Measurements from ENCODE around the gene RERGL.

RERGL gene

GRCh38 chr12:18090093-18090492 lies at the start of gene RERGL:
Gene RERGL (minus strand): TSS chr12:18090193. CDS start chr12:18090140, 53 bp downstream.
- no peak for DNase-seq (ENCODE audit: low spot score in 2 of 2)
- Histone ChIP-seq H3K27me3 (ENCODE audit: low read depth) (no peaks in the 10 kb centered on the region), H3K4me1 (no peaks in the 10 kb centered on the region), H3K36me3 (replicated peaks) (no peaks in the 10 kb centered on the region), H3K4me3 (no peak within 1 kb of the TSS), H3K9me3 (no peaks in the 10 kb centered on the region)
- in situ Hi-C loops (cut with MboI; ENCODE audit: low sequenced_read_pairs) = no loop called here

DNA sequence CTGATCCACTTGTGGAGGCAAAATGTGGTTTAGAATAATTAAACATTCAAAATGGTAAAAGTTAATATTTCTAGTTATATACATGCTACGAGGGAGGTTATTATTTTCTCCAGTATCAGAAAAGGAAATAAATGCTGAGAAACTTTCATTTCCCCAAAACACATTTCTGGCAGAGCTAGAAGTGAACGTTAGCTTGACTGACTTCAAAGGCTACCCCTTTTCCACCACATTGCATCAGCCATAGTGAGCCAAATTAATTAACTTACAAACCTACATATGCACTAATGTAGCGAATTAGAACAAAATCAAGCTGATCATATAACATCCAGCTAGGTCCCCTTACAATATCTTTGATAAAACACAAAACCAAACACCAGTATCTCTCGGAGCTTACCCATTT lies 49.3 kb upstream of the RERGL start:
- no peaks in the 10 kb centered on the region for H3K36me3 ChIP-seq (replicated peaks)
- no peak overlapping the region for H3K4me3 ChIP-seq
- peaks cover 15% of the 10 kb centered on the region for H3K4me1 ChIP-seq
- in situ Hi-C loops (cut with MboI; ENCODE audit: low sequenced_read_pairs) = no loop called here
- no peak for DNase-seq (ENCODE audit: low spot score in 2 of 2)
- H3K27me3 ChIP-seq (ENCODE audit: low read depth) = no peaks in the 10 kb centered on the region
- no peaks in the 10 kb centered on the region for H3K9me3 ChIP-seq

DNA sequence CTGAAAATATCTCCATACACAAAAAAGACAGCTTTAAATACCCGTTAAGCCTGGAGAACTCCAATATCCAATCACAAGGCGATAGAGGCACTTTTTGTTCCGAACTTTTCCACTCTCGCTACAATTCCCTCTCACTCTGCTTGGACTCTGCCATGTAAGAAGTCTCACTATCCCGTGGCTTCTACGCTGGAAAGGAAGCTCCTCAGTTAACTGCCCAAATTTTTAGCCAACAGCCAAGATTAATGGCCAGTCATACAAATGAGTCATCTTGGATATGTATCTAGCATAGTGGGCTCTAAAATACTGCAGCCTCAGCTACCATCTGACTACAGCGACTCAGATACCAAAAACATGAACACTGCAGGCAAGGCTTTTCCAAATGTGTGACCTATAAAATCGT lies 45.5 kb upstream of the RERGL start:
- in situ Hi-C loops (cut with MboI; ENCODE audit: low sequenced_read_pairs) = no loop called here
- H3K36me3 ChIP-seq (replicated peaks) = no peaks in the 10 kb centered on the region
- no peak overlapping the region for H3K4me3 ChIP-seq
- H3K27me3 ChIP-seq (ENCODE audit: low read depth) = no peaks in the 10 kb centered on the region
- H3K4me1 ChIP-seq = peaks cover 4% of the 10 kb centered on the region
- no peaks in the 10 kb centered on the region for H3K9me3 ChIP-seq
- DNase-seq (ENCODE audit: low spot score in 2 of 2) = no peak

DNA sequence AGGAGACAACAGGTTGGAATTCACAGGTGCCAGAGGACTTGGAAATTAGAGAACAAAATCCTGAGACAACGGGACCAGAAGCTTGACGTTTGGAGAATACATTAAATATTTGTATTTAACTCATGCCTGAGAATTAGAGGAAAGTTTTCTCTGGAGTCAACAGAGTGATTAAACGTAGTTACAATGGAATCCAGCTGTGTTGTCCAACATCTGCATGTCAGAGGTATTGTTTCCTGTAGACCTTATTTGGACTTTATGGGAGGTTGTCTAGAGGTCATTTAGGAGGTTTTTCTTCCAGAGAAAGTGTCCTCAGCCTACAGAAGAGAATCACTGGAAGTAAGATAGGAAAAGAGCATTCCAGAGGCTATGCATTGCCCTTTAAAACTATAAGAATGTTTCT lies 45.1 kb upstream of the RERGL start:
- no peak for DNase-seq (ENCODE audit: low spot score in 2 of 2)
- H3K36me3 ChIP-seq (replicated peaks) = no peaks in the 10 kb centered on the region
- in situ Hi-C loops (cut with MboI; ENCODE audit: low sequenced_read_pairs) = no loop called here
- no peaks in the 10 kb centered on the region for H3K9me3 ChIP-seq
- H3K4me3 ChIP-seq = no peak overlapping the region
- no peaks in the 10 kb centered on the region for H3K27me3 ChIP-seq (ENCODE audit: low read depth)
- H3K4me1 ChIP-seq = no peaks in the 10 kb centered on the region; the same call in 1 of the 2 replicates

GRCh38 chr12:18130851-18131250 lies 40.9 kb upstream of the RERGL start:
- DNase-seq (ENCODE audit: low spot score in 2 of 2) = no peak
- Histone ChIP-seq H3K4me3 (no peak overlapping the region), H3K4me1 (no peaks in the 10 kb centered on the region), H3K36me3 (replicated peaks) (no peaks in the 10 kb centered on the region), H3K27me3 (ENCODE audit: low read depth) (no peaks in the 10 kb centered on the region), H3K9me3 (no peaks in the 10 kb centered on the region)
- in situ Hi-C loops (cut with MboI; ENCODE audit: low sequenced_read_pairs) = no loop called here

GRCh38 chr12:18123707-18124106 lies 33.7 kb upstream of the RERGL start:
- Histone ChIP-seq H3K36me3 (replicated peaks) (no peaks in the 10 kb centered on the region), H3K4me3 (no peak overlapping the region), H3K27me3 (ENCODE audit: low read depth) (no peaks in the 10 kb centered on the region), H3K9me3 (peaks cover 2% of the 10 kb centered on the region; the same call in 1 of the 2 replicates), H3K4me1 (no peaks in the 10 kb centered on the region)
- in situ Hi-C loops (cut with MboI; ENCODE audit: low sequenced_read_pairs) = no loop called here
- DNase-seq (ENCODE audit: low spot score in 2 of 2) = no peak

GRCh38 chr12:18120899-18121298 lies 30.9 kb upstream of the RERGL start:
- H3K4me3 ChIP-seq = no peak overlapping the region
- no peak for DNase-seq (ENCODE audit: low spot score in 2 of 2)
- H3K36me3 ChIP-seq (replicated peaks) = no peaks in the 10 kb centered on the region
- in situ Hi-C loops (cut with MboI; ENCODE audit: low sequenced_read_pairs) = no loop called here
- no peaks in the 10 kb centered on the region for H3K4me1 ChIP-seq
- no peaks in the 10 kb centered on the region for H3K27me3 ChIP-seq (ENCODE audit: low read depth)
- peaks cover 2% of the 10 kb centered on the region; the same call in 1 of the 2 replicates for H3K9me3 ChIP-seq

DNA sequence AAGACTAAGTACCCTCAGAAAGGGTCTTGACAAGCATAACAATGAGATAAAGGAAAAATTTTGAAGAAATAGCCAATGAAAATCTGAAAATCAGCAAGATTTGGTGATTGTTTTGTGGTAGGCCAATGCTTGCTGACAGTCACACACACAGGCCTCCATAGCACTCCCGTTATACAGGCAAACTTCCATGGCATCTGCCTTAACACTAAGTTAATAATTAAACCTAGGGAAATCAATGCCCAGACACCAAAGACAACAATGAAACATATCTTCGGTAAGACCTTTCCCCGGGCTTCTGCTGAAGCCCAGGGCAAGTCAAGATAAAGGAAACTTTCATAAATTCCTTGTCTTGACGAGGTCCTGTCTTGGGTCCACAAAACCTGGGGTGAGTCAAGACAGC lies 18.6 kb upstream of the RERGL start:
- Histone ChIP-seq H3K36me3 (replicated peaks) (no peaks in the 10 kb centered on the region), H3K9me3 (no peaks in the 10 kb centered on the region), H3K4me1 (no peaks in the 10 kb centered on the region), H3K4me3 (no peak overlapping the region), H3K27me3 (ENCODE audit: low read depth) (no peaks in the 10 kb centered on the region)
- no peak for DNase-seq (ENCODE audit: low spot score in 2 of 2)
- in situ Hi-C loops (cut with MboI; ENCODE audit: low sequenced_read_pairs) = no loop called here

DNA sequence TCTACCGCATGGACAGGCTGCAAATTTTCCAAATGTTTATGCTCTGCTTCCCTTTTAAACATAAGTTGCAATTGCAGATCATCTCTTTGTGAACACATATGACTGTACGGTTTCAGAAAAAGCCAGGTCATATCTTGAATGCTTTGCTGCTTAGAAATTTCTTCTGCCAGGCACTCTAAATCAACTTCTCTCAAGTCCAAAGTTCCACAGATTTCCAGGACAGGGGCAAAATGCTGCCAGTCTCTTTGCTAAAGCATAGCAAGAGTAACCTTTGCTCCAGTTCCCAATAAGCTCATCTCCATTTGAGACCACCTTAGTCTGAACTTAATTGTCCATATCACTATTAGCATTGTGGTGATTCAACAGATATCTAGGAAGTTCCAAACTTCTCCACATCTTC lies 13.6 kb upstream of the RERGL start:
- in situ Hi-C loops (cut with MboI; ENCODE audit: low sequenced_read_pairs) = no loop called here
- H3K4me1 ChIP-seq = no peaks in the 10 kb centered on the region
- DNase-seq (ENCODE audit: low spot score in 2 of 2) = no peak
- H3K9me3 ChIP-seq = no peaks in the 10 kb centered on the region
- H3K36me3 ChIP-seq (replicated peaks) = no peaks in the 10 kb centered on the region
- H3K4me3 ChIP-seq = no peak overlapping the region
- H3K27me3 ChIP-seq (ENCODE audit: low read depth) = no peaks in the 10 kb centered on the region

DNA sequence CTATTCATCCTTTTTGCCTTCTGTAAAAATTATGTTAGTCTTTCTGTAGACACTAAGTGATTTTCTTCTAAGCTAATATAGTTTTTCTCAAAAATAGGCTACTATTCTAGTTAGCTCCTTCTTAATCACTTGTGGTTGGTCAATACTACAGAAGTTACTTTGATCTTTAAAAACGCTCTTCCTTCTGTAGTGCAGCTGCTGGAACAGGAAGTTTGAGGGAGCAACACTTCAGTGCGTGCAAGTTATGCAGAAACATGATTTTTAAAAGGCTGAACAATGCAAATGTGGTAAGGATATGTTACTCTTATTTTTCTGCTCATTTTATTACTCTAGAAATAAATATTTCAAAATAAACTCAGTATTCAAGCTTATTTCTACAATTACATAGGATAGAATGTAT lies 11.1 kb upstream of the RERGL start:
- in situ Hi-C loops (cut with MboI; ENCODE audit: low sequenced_read_pairs) = no loop called here
- Histone ChIP-seq H3K27me3 (ENCODE audit: low read depth) (no peaks in the 10 kb centered on the region), H3K4me3 (no peak overlapping the region), H3K4me1 (no peaks in the 10 kb centered on the region), H3K36me3 (replicated peaks) (no peaks in the 10 kb centered on the region), H3K9me3 (no peaks in the 10 kb centered on the region)
- no peak for DNase-seq (ENCODE audit: low spot score in 2 of 2)

GRCh38 chr12:18084080-18084479 lies 5.9 kb downstream of the RERGL start:
- peaks cover 11% of the 10 kb centered on the region for H3K4me1 ChIP-seq
- no peak overlapping the region for H3K4me3 ChIP-seq
- no peaks in the 10 kb centered on the region for H3K27me3 ChIP-seq (ENCODE audit: low read depth)
- DNase-seq (ENCODE audit: low spot score in 2 of 2) = peak in 1 of 2 experiments; percentile 87
- in situ Hi-C loops (cut with MboI; ENCODE audit: low sequenced_read_pairs) = no loop called here
- H3K36me3 ChIP-seq (replicated peaks) = no peaks in the 10 kb centered on the region
- H3K9me3 ChIP-seq = no peaks in the 10 kb centered on the region

- no peaks in the 10 kb centered on the region for H3K36me3 ChIP-seq (replicated peaks)
- peaks cover 12% of the 10 kb centered on the region for H3K4me1 ChIP-seq
- H3K9me3 ChIP-seq = no peaks in the 10 kb centered on the region
- no peak for DNase-seq (ENCODE audit: low spot score in 2 of 2)
- no peak overlapping the region for H3K4me3 ChIP-seq
- no peaks in the 10 kb centered on the region for H3K27me3 ChIP-seq (ENCODE audit: low read depth)
- in situ Hi-C loops (cut with MboI; ENCODE audit: low sequenced_read_pairs) = no loop called here
Observed at GRCh38 chr12:18079541-18080246, 10.3 kb downstream of the RERGL start.

DNA sequence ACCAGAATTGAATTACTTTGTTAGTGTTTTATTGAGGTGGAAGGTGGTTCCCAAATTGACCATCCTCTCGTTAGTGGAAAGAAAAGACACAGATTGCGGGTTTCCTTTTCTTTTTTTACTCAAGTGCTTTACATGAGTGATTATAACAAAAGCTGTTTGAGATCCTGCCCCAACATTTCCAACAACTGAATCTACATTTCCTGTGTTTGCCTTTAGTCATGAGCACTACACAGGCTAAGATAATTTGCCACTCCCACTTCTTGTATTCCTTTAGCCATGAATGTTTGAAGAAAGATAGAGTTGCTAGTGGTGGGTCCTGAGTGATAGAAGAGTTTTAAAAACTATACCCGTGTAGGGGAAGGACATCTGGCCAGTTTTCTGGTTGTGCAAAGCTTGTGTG lies 16.0 kb downstream of the RERGL start:
- no peak for DNase-seq (ENCODE audit: low spot score in 2 of 2)
- Histone ChIP-seq H3K27me3 (ENCODE audit: low read depth) (no peaks in the 10 kb centered on the region), H3K4me3 (no peak overlapping the region), H3K36me3 (replicated peaks) (no peaks in the 10 kb centered on the region), H3K4me1 (0 out of 2 replicates have a peak, but pooled peaks cover under 1% of the 10 kb centered on the region), H3K9me3 (no peaks in the 10 kb centered on the region)
- in situ Hi-C loops (cut with MboI; ENCODE audit: low sequenced_read_pairs) = no loop called here

- Histone ChIP-seq H3K4me1 (no peaks in the 10 kb centered on the region), H3K36me3 (replicated peaks) (no peaks in the 10 kb centered on the region), H3K27me3 (ENCODE audit: low read depth) (no peaks in the 10 kb centered on the region), H3K4me3 (no peak overlapping the region), H3K9me3 (no peaks in the 10 kb centered on the region)
- no peak for DNase-seq (ENCODE audit: low spot score in 2 of 2)
- in situ Hi-C loops (cut with MboI; ENCODE audit: low sequenced_read_pairs) = no loop called here
Observed at GRCh38 chr12:18072723-18073122, 17.3 kb downstream of the RERGL start.

GRCh38 chr12:18071336-18071735 lies 18.7 kb downstream of the RERGL start:
- H3K4me3 ChIP-seq = no peak overlapping the region
- no peaks in the 10 kb centered on the region for H3K27me3 ChIP-seq (ENCODE audit: low read depth)
- no peaks in the 10 kb centered on the region for H3K9me3 ChIP-seq
- H3K4me1 ChIP-seq = peaks cover 6% of the 10 kb centered on the region
- no peak for DNase-seq (ENCODE audit: low spot score in 2 of 2)
- in situ Hi-C loops (cut with MboI; ENCODE audit: low sequenced_read_pairs) = no loop called here
- no peaks in the 10 kb centered on the region for H3K36me3 ChIP-seq (replicated peaks)
